ENCODE results near the gene EIF2S1. TPM values are rescaled to one million over a fixed set of nuclear protein-coding genes. Genes with fewer than 3 reads are reported as not detected.
A peak's percentile ranks its signal among the peaks of the same experiment; 100 is the strongest.

EIF2S1 gene
- total RNA-seq, 1 donor from 2014 or later = 193 TPM

GRCh38 chr14:67410313-67410712 lies 50.2 kb downstream of the EIF2S1 start:
- Mint-ChIP-seq H3K4me1 (peaks cover 13% of the 10 kb centered on the region), H3K27me3 (ENCODE audit: insufficient read depth, low read depth) (peaks cover 16% of the 10 kb centered on the region), H3K27ac (no peak overlapping the region), H3K4me3 (no peak overlapping the region), H3K9me3 (no peaks in the 10 kb centered on the region), H3K36me3 (no peaks in the 10 kb centered on the region)
- Histone ChIP-seq H3K9ac (no peak overlapping the region), H2AFZ (replicated peaks) (peak overlapping the region; percentile 88), H3K9me3 (ENCODE audit: low read depth) (no peaks in the 10 kb centered on the region), H4K20me1 (ENCODE audit: low read depth) (no peaks in the 10 kb centered on the region), H3K4me3 (no peak overlapping the region), H3K79me2 (ENCODE audit: low read depth) (no peaks in the 10 kb centered on the region), H3K4me1 (no peaks in the 10 kb centered on the region), H3K27ac (no peak overlapping the region), H3F3A (ENCODE audit: low read depth) (no peaks in the 10 kb centered on the region), H3K4me2 (no peak overlapping the region), H3K36me3 (no peaks in the 10 kb centered on the region), H3K27me3 (peaks cover 7% of the 10 kb centered on the region)
- no peak for TF ChIP-seq EZH2 (IDR thresholded peaks at IDR 0.05)
- TF ChIP-seq EZH2phosphoT487 (IDR thresholded peaks at IDR 0.05) = no peak
- no peak for TF ChIP-seq CTCF (IDR thresholded peaks at IDR 0.05)
- DNase-seq (ENCODE audit: low spot score) = no peak

GRCh38 chr14:67411370-67411769 lies 51.2 kb downstream of the EIF2S1 start:
- no peaks in the 10 kb centered on the region for H3K9me3 ChIP-seq (ENCODE audit: low read depth)
- no peak overlapping the region for H3K27ac ChIP-seq
- H3K9me3 Mint-ChIP-seq = no peaks in the 10 kb centered on the region
- no peaks in the 10 kb centered on the region for H3K4me1 ChIP-seq
- no peak overlapping the region for H3K27ac Mint-ChIP-seq
- no peak overlapping the region for H3K4me3 ChIP-seq
- H3K27me3 ChIP-seq = peaks cover 7% of the 10 kb centered on the region
- H3F3A ChIP-seq (ENCODE audit: low read depth) = no peaks in the 10 kb centered on the region
- H3K4me2 ChIP-seq = no peak overlapping the region
- peaks cover 13% of the 10 kb centered on the region for H3K4me1 Mint-ChIP-seq
- H2AFZ ChIP-seq (replicated peaks) = no peak overlapping the region
- no peak overlapping the region for H3K9ac ChIP-seq
- H3K36me3 Mint-ChIP-seq = no peaks in the 10 kb centered on the region
- H3K79me2 ChIP-seq (ENCODE audit: low read depth) = no peaks in the 10 kb centered on the region
- H4K20me1 ChIP-seq (ENCODE audit: low read depth) = no peaks in the 10 kb centered on the region
- H3K27me3 Mint-ChIP-seq (ENCODE audit: insufficient read depth, low read depth) = peaks cover 16% of the 10 kb centered on the region
- no peak overlapping the region for H3K4me3 Mint-ChIP-seq
- TF ChIP-seq EZH2phosphoT487 (IDR thresholded peaks at IDR 0.05) (no peak), CTCF (IDR thresholded peaks at IDR 0.05) (no peak), EZH2 (IDR thresholded peaks at IDR 0.05) (no peak)
- DNase-seq (ENCODE audit: low spot score) = no peak
- H3K36me3 ChIP-seq = no peaks in the 10 kb centered on the region

- Histone ChIP-seq H3K36me3 (no peaks in the 10 kb centered on the region), H3K9ac (no peak within 1 kb of the TSS), H2AFZ (replicated peaks) (no peak within 1 kb of the TSS), H3F3A (ENCODE audit: low read depth) (no peaks in the 10 kb centered on the region), H3K27me3 (peaks cover 7% of the 10 kb centered on the region), H3K9me3 (ENCODE audit: low read depth) (no peaks in the 10 kb centered on the region), H3K4me3 (no peak within 1 kb of the TSS), H3K4me2 (no peak within 1 kb of the TSS), H4K20me1 (ENCODE audit: low read depth) (no peaks in the 10 kb centered on the region), H3K4me1 (no peaks in the 10 kb centered on the region), H3K79me2 (ENCODE audit: low read depth) (no peaks in the 10 kb centered on the region), H3K27ac (no peak within 1 kb of the TSS)
- no peak for TF ChIP-seq CTCF (IDR thresholded peaks at IDR 0.05)
- no peak for TF ChIP-seq EZH2 (IDR thresholded peaks at IDR 0.05)
- TF ChIP-seq EZH2phosphoT487 (IDR thresholded peaks at IDR 0.05) = no peak
- Mint-ChIP-seq H3K4me3 (peak within 1 kb of the TSS; percentile 19), H3K9me3 (no peaks in the 10 kb centered on the region), H3K36me3 (no peaks in the 10 kb centered on the region), H3K4me1 (peaks cover 13% of the 10 kb centered on the region), H3K27ac (no peak within 1 kb of the TSS), H3K27me3 (ENCODE audit: insufficient read depth, low read depth) (peaks cover 16% of the 10 kb centered on the region)
- DNase-seq (ENCODE audit: low spot score) = no peak
Measured at GRCh38 chr14:67411820-67412421, 51.8 kb downstream of the EIF2S1 start, which contains the start of gene PLEK2. TSS of gene PLEK2 (minus strand) at chr14:67412165. CDS start at chr14:67412059, 106 bp downstream.
